Large intestine (tissue), 3 donors: ENCODE results near the gene SLTM. TPM values are rescaled to one million over a fixed set of nuclear protein-coding genes. Genes with fewer than 3 reads are reported as not detected.
"Not testable (repeated sequence)": the region's sequence is repeated elsewhere in the genome, so short reads cannot be mapped to it uniquely, and the experiment has no call there.

ENCODE experiments used
- DNase-seq, 2 donors: peaks; one replicate each; pipeline versions ENCODE4 v3.0.0 to v3.0.0-alpha.2; 2013
- H3K27ac ChIP-seq: one replicate; pipeline ENCODE4 v1.5.1; 2013; ENCODE audit warnings: low read length
- H3K27me3 ChIP-seq: 2 replicates; pipeline ENCODE4 v1.6.1; 2013; ENCODE audit warnings: low read length; ENCODE audit not compliant: control insufficient read depth, insufficient read depth
- H3K36me3 ChIP-seq: 2 replicates; pipeline ENCODE4 v1.6.1; 2013; ENCODE audit warnings: low read length; ENCODE audit not compliant: control insufficient read depth, insufficient read depth
- H3K4me1 ChIP-seq: one replicate; pipeline ENCODE4 v1.6.1; 2013; ENCODE audit warnings: low read length; ENCODE audit not compliant: control insufficient read depth, insufficient read depth
- H3K4me3 ChIP-seq: one replicate; pipeline ENCODE4 v1.5.1; 2013; ENCODE audit warnings: low read length
- H3K9me3 ChIP-seq: one replicate; pipeline ENCODE4 v1.6.1; 2013; ENCODE audit warnings: mild to moderate bottlenecking, low read depth, low read length, moderate library complexity; ENCODE audit not compliant: control insufficient read depth
- WGBS: methylation state at CpG from one replicate; pipeline ENCODE4 v1.1.5; 2013; ENCODE audit warnings: low lambda C conversion rate; ENCODE audit not compliant: insufficient coverage; 5-methylcytosine and 5-hydroxymethylcytosine counted together
- polyA plus RNA-seq: library from polyadenylated mRNA; unstranded; fragments of 120-200 nt; gene quantifications from one replicate; pipeline ENCODE4 v1.2.1, GENCODE V29; 2013

Gene SLTM
- polyA plus RNA-seq, 1 donor, result 92.9 TPM

GRCh38 chr15:58856086-58856485 lies 77.4 kb downstream of the SLTM start:
- Histone ChIP-seq H3K9me3 (no peaks in the 10 kb centered on the region), H3K4me1 (no peaks in the 10 kb centered on the region), H3K4me3 (no peak overlapping the region), H3K36me3 (peaks cover 3% of the 10 kb centered on the region), H3K27me3 (no peaks in the 10 kb centered on the region), H3K27ac (no peak overlapping the region)
- no peak for DNase-seq

- Histone ChIP-seq H3K4me1 (no peaks in the 10 kb centered on the region), H3K27ac (no peak overlapping the region), H3K27me3 (no peaks in the 10 kb centered on the region), H3K36me3 (peaks cover 3% of the 10 kb centered on the region), H3K4me3 (no peak overlapping the region), H3K9me3 (no peaks in the 10 kb centered on the region)
- DNase-seq, result no peak
- WGBS, result 80% methylated on average over 1 of the region's 4 CpGs
Observed at GRCh38 chr15:58854593-58854992, 78.9 kb downstream of the SLTM start.

- DNase-seq, result peak; percentile 39 to 70
- H3K4me3 ChIP-seq, result no peak overlapping the region
- 65% methylated on average over 4 of the region's 5 CpGs for WGBS
- H3K4me1 ChIP-seq, result no peaks in the 10 kb centered on the region
- no peaks in the 10 kb centered on the region for H3K9me3 ChIP-seq
- no peak overlapping the region for H3K27ac ChIP-seq
- no peaks in the 10 kb centered on the region for H3K27me3 ChIP-seq
- peaks cover 12% of the 10 kb centered on the region for H3K36me3 ChIP-seq
Observed at GRCh38 chr15:58852347-58852746, 81.1 kb downstream of the SLTM start.

GRCh38 chr15:58851205-58851604 lies 82.3 kb downstream of the SLTM start:
- peaks cover 12% of the 10 kb centered on the region for H3K36me3 ChIP-seq
- WGBS, result 90% methylated on average over 2 of the region's 3 CpGs

GRCh38 chr15:58842713-58843396 lies 90.6 kb downstream of the SLTM start:
- WGBS, result no CpG with 5 or more reads among the region's 4 CpGs
- H3K4me3 ChIP-seq, result no peak overlapping the region
- DNase-seq, result no peak
- H3K27me3 ChIP-seq, result no peaks in the 10 kb centered on the region
- no peaks in the 10 kb centered on the region for H3K4me1 ChIP-seq
- peaks cover 2% of the 10 kb centered on the region for H3K36me3 ChIP-seq
- no peaks in the 10 kb centered on the region for H3K9me3 ChIP-seq
- H3K27ac ChIP-seq, result no peak overlapping the region

More at GRCh38 chr15:58851205-58851604, 82.3 kb downstream of the SLTM start:
- H3K27me3 ChIP-seq, H3K27ac ChIP-seq, DNase-seq, H3K4me3 ChIP-seq, H3K4me1 ChIP-seq, H3K9me3 ChIP-seq: not testable (repeated sequence)

GRCh38 chr15:58840048-58840447 lies 93.4 kb downstream of the SLTM start:
- no peak overlapping the region for H3K27ac ChIP-seq
- peaks cover 4% of the 10 kb centered on the region for H3K36me3 ChIP-seq
- no peak for DNase-seq
- WGBS, result 80% methylated on average over 1 of the region's 8 CpGs
- no peak overlapping the region for H3K4me3 ChIP-seq
- no peaks in the 10 kb centered on the region for H3K27me3 ChIP-seq
- H3K9me3 ChIP-seq, result no peaks in the 10 kb centered on the region
- no peaks in the 10 kb centered on the region for H3K4me1 ChIP-seq

- H3K27ac ChIP-seq, result no peak overlapping the region
- no peaks in the 10 kb centered on the region for H3K27me3 ChIP-seq
- no peaks in the 10 kb centered on the region for H3K9me3 ChIP-seq
- DNase-seq, result no peak
- no peak overlapping the region for H3K4me3 ChIP-seq
- peaks cover 4% of the 10 kb centered on the region for H3K36me3 ChIP-seq
- H3K4me1 ChIP-seq, result no peaks in the 10 kb centered on the region
- no CpG with 5 or more reads among the region's 1 CpG for whole genome bisulfite sequencing
Observed at GRCh38 chr15:58839485-58839884, 94.0 kb downstream of the SLTM start.

GRCh38 chr15:58833681-58834426 lies 99.6 kb downstream of the SLTM start:
- not testable (repeated sequence) for H3K9me3 ChIP-seq, H3K27me3 ChIP-seq, H3K4me1 ChIP-seq, H3K4me3 ChIP-seq, H3K27ac ChIP-seq
- peak in 1 of 2 donors; percentile 21 for DNase-seq
- WGBS, result no CpG with 5 or more reads among the region's 9 CpGs
- H3K36me3 ChIP-seq, result peaks cover 10% of the 10 kb centered on the region

GRCh38 chr15:58830556-58830955 lies 102.9 kb downstream of the SLTM start:
- H3K27me3 ChIP-seq, result no peaks in the 10 kb centered on the region
- peaks cover 10% of the 10 kb centered on the region for H3K36me3 ChIP-seq
- no peaks in the 10 kb centered on the region for H3K9me3 ChIP-seq
- no peaks in the 10 kb centered on the region for H3K4me1 ChIP-seq
- no peak overlapping the region for H3K4me3 ChIP-seq
- no peak overlapping the region for H3K27ac ChIP-seq
- WGBS, result 100% methylated on average over 1 of the region's 2 CpGs
- no peak for DNase-seq
